GM10847 (cell line): Measurements from ENCODE around the gene PLA2G4E.

ENCODE experiments used
- POLR2A ChIP-seq: IDR thresholded peaks from 2 replicates; pipeline ENCODE4 v1.6.1; 2011; ENCODE audit not compliant: insufficient read length; ENCODE audit errors: extremely low read depth

The PLA2G4E gene

GRCh38 chr15:42037656-42038055 lies 16.8 kb upstream of the PLA2G4E start:
- TF ChIP-seq POLR2A = no peak

- TF ChIP-seq POLR2A = no peak
Observed at GRCh38 chr15:42036966-42037365, 16.1 kb upstream of the PLA2G4E start.

GRCh38 chr15:42036112-42036905 lies 15.5 kb upstream of the PLA2G4E start:
- no peak for TF ChIP-seq POLR2A

- peak; percentile 11 for TF ChIP-seq POLR2A
Observed at GRCh38 chr15:42035435-42035761, 14.6 kb upstream of the PLA2G4E start.

- no peak for TF ChIP-seq POLR2A
Observed at GRCh38 chr15:42034628-42035434, 14.0 kb upstream of the PLA2G4E start.

GRCh38 chr15:42033214-42033873 lies 12.5 kb upstream of the PLA2G4E start:
- TF ChIP-seq POLR2A = no peak

GRCh38 chr15:42032376-42033213 lies 11.8 kb upstream of the PLA2G4E start:
- no peak for TF ChIP-seq POLR2A

- TF ChIP-seq POLR2A = no peak
Observed at GRCh38 chr15:42031198-42031915, 10.5 kb upstream of the PLA2G4E start.

GRCh38 chr15:42027521-42027920 lies 6.7 kb upstream of the PLA2G4E start:
- TF ChIP-seq POLR2A = no peak

- no peak for TF ChIP-seq POLR2A
Observed at GRCh38 chr15:42024303-42024702, 3.5 kb upstream of the PLA2G4E start.

- TF ChIP-seq POLR2A = no peak
Observed at GRCh38 chr15:42021593-42021992, 751 bp upstream of the PLA2G4E start.

GRCh38 chr15:42018306-42019224 lies 2.3 kb downstream of the PLA2G4E start:
- no peak for TF ChIP-seq POLR2A

GRCh38 chr15:42016971-42017370 lies 3.9 kb downstream of the PLA2G4E start:
- no peak for TF ChIP-seq POLR2A
